IPS-18a (cell line): ENCODE results near the gene PRRX2.
"Not testable (repeated sequence)": the region's sequence is repeated elsewhere in the genome, so short reads cannot be mapped to it uniquely, and the experiment has no call there.

Experiments used
- H3K27ac ChIP-seq: one replicate; pipeline ENCODE4 v1.5.1; 2013; ENCODE audit warnings: low read length
- H3K27me3 ChIP-seq: one replicate; pipeline ENCODE4 v1.6.1; 2013; ENCODE audit warnings: mild to moderate bottlenecking, low read length; ENCODE audit not compliant: control insufficient read depth, insufficient read depth
- H3K36me3 ChIP-seq: one replicate; pipeline ENCODE4 v1.6.1; 2013; ENCODE audit warnings: low read depth, low read length; ENCODE audit not compliant: control insufficient read depth
- H3K4me1 ChIP-seq: one replicate; pipeline ENCODE4 v1.6.1; 2013; ENCODE audit warnings: low read depth, low read length; ENCODE audit not compliant: control insufficient read depth
- H3K4me3 ChIP-seq: one replicate; pipeline ENCODE4 v1.5.1; 2013; ENCODE audit warnings: low read length
- H3K9ac ChIP-seq: one replicate; pipeline ENCODE4 v1.6.1; 2013; ENCODE audit warnings: mild to moderate bottlenecking, low read length, moderate library complexity
- H3K9me3 ChIP-seq: one replicate; pipeline ENCODE4 v1.6.1; 2013; ENCODE audit warnings: low read depth, low read length; ENCODE audit not compliant: control insufficient read depth

Gene PRRX2

DNA sequence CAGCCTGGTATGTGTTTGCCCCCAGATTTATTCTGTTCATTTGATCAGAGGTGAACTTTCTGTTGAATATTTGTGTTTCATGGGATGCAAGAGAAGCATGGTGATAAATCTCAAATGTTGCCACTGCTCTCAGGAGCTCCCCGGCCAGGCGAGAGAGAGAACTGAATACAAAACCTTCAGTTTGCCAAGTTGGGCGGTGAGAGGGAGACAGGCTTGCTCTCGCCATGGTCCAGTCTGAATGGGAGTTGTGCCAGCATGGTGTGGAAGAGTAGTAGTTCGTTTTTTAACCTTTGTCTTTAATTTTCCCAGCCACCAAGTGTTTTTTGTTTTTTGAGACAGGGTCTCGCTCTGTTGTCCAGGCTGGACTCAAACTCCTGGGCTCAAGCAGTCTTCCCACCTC is 36.7 kb upstream of the PRRX2 start:
- peaks cover 8% of the 10 kb centered on the region for H3K4me1 ChIP-seq
- no peak overlapping the region for H3K4me3 ChIP-seq
- no peak overlapping the region for H3K27ac ChIP-seq
- H3K9ac ChIP-seq, result no peak overlapping the region
- H3K27me3 ChIP-seq, result no peaks in the 10 kb centered on the region
- peaks cover 17% of the 10 kb centered on the region for H3K36me3 ChIP-seq
- H3K9me3 ChIP-seq, result no peaks in the 10 kb centered on the region

DNA sequence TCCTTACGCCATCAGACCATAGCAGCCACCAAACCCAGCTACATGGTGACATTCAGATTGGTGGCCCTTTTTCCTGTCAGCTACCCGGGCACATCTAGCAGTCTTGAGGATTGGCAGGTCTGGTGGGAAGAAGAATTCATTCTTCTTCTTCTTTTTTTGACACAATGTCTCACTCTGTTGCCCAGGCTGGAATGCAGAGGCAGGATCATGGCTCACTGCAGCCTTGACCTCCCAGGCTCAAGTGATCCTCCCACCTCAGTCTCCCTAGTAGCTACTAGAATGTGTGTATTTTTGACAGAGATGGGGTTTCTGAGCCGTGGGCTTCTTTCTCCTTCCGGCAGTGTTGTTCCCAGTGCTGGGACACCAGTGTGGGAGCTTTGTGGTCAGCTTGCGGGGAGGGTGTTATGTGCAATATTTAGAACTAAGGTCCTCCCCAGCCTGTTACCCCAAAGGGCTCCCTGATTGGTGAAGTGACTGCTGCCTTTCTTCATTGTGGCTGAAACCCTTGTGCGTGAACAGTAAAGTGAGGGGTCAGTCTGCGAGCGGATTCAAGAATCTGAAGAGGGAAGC is 36.1 kb upstream of the PRRX2 start:
- no peak overlapping the region for H3K27ac ChIP-seq

DNA sequence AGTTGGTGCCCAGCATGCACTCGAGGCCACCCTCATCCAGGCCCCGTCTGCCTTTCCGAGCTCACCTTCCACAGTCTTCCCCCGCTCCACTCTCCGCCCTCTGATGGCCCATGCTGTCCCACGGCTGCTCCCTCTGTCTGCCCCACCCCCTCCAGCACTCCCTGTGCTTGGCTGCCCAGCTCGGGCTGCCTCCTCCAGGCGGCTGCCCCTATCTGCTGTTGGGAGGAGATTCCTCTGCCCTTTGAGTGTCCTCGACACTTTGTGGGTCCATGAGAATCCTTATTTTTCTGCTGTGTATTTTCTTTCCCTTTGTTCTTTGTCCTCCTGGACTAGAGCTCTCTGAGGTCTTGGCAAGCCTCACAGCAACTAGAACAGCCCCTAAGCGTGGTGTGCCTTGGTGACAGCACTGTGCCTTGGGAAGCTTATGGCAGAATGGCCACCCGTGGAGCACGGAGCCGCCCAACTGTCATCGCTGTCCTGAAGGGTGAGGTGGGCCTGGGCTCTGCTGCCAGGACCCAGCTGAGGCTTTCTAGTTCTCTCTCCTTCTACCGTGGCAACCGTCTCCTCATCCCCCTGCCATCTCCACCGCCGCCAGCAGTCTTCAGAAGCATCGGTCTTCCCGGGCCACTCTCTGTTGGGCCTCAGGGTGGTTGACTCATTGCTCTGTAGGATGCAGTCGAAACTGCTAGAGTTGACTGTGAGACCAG is 34.3 kb upstream of the PRRX2 start:
- no peak overlapping the region for H3K9ac ChIP-seq
- no peak overlapping the region for H3K4me3 ChIP-seq
- H3K27me3 ChIP-seq, result no peaks in the 10 kb centered on the region
- no peak overlapping the region for H3K27ac ChIP-seq
- H3K9me3 ChIP-seq, result no peaks in the 10 kb centered on the region
- peaks cover 8% of the 10 kb centered on the region for H3K4me1 ChIP-seq
- H3K36me3 ChIP-seq, result peaks cover 34% of the 10 kb centered on the region

More for the DNA sequence above, 36.1 kb upstream of the PRRX2 start:
- Histone ChIP-seq H3K27me3 (no peaks in the 10 kb centered on the region), H3K9ac (no peak overlapping the region), H3K4me1 (peaks cover 8% of the 10 kb centered on the region), H3K4me3 (no peak overlapping the region), H3K9me3 (no peaks in the 10 kb centered on the region), H3K36me3 (peaks cover 21% of the 10 kb centered on the region)

DNA sequence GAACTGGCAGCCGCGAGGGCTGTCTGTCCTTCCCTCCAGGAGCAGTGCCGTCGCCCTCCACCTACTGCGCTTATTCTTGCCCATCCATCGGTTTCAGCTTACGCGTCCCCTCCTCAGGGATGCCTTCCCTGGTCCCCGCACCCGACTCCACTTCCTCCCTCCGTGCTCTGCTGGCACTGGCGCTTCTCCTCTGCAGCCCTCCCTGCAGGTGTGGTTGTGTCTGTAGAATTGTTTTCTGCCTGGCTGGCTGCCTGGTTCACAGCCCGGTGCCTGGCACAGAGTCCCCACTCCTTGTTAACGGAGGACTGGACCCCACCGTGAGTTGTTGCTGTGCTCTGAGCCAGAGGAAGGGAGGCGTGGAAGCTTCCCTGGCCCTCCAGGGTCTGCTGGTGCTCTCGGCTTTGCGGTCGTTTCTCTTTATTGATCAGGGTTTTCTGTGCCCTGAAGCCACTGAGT is 33.7 kb upstream of the PRRX2 start:
- H3K27me3 ChIP-seq, result no peaks in the 10 kb centered on the region
- H3K36me3 ChIP-seq, result peaks cover 34% of the 10 kb centered on the region
- H3K27ac ChIP-seq, result no peak overlapping the region
- peaks cover 7% of the 10 kb centered on the region for H3K4me1 ChIP-seq
- H3K9me3 ChIP-seq, result no peaks in the 10 kb centered on the region
- no peak overlapping the region for H3K4me3 ChIP-seq
- H3K9ac ChIP-seq, result no peak overlapping the region

DNA sequence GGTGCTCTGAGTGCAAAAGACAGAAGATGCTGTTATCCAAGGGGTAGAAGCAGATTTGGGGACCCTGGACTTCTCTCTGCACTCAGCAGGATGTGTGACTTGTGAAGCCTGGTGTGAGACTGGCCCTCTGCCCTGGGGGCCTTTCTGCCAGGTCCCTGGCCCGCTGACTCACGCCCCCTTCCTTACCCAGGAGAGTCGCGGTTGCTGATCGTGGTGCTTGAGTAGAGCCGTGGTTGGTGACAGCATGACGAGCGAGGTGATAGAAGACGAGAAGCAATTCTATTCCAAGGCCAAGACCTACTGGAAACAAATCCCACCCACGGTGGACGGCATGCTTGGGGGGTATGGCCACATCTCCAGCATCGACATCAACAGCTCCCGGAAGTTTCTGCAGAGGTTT is 33.0 kb upstream of the PRRX2 start:
- Histone ChIP-seq H3K36me3 (peaks cover 37% of the 10 kb centered on the region), H3K4me3 (no peak overlapping the region), H3K27ac (no peak overlapping the region), H3K4me1 (no peaks in the 10 kb centered on the region), H3K27me3 (no peaks in the 10 kb centered on the region), H3K9ac (no peak overlapping the region), H3K9me3 (no peaks in the 10 kb centered on the region)

DNA sequence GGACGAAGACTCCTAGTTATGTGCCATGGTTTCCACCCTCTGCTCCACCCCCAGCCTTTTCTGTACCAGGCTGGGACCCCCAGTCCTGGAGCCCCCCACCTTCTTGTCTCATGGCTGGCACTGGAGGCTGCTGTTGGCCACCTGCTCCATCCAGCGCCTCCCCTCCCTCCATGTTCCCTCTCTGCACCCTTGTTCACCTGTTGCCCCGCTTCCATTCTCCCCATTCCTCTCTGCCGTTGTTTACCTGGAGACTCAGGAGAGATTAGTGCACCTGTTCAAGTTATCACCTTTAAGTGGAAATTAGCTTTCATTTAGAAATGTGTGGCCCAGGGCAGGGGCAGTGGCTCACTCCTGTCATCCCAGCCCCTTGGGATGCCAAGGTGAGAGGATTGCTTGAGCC is 32.2 kb upstream of the PRRX2 start:
- Histone ChIP-seq H3K36me3 (peaks cover 44% of the 10 kb centered on the region), H3K9ac (no peak overlapping the region), H3K27me3 (no peaks in the 10 kb centered on the region)

DNA sequence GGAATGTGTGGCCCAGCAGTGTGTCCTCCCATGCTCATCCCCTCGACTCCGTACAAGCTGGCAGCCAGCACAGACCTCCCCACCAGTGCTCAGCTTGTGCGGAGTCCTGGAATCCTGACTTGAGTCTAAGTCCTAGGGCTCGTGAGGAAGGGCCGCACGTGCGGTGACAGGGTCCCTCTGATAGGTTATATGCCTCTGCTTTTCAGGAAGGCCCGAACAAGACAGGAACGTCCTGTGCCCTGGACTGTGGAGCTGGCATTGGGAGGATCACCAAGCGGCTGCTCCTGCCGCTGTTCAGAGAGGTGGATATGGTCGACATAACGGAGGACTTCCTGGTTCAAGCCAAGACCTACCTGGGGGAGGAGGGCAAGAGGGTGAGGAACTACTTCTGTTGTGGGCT is 31.6 kb upstream of the PRRX2 start:
- Histone ChIP-seq H3K4me1 (no peaks in the 10 kb centered on the region), H3K36me3 (peaks cover 46% of the 10 kb centered on the region), H3K4me3 (no peak overlapping the region), H3K27ac (no peak overlapping the region), H3K9ac (no peak overlapping the region), H3K9me3 (no peaks in the 10 kb centered on the region), H3K27me3 (no peaks in the 10 kb centered on the region)

More for the DNA sequence above, 32.2 kb upstream of the PRRX2 start:
- no peak overlapping the region for H3K4me3 ChIP-seq
- H3K9me3 ChIP-seq, result no peaks in the 10 kb centered on the region
- no peak overlapping the region for H3K27ac ChIP-seq
- no peaks in the 10 kb centered on the region for H3K4me1 ChIP-seq

DNA sequence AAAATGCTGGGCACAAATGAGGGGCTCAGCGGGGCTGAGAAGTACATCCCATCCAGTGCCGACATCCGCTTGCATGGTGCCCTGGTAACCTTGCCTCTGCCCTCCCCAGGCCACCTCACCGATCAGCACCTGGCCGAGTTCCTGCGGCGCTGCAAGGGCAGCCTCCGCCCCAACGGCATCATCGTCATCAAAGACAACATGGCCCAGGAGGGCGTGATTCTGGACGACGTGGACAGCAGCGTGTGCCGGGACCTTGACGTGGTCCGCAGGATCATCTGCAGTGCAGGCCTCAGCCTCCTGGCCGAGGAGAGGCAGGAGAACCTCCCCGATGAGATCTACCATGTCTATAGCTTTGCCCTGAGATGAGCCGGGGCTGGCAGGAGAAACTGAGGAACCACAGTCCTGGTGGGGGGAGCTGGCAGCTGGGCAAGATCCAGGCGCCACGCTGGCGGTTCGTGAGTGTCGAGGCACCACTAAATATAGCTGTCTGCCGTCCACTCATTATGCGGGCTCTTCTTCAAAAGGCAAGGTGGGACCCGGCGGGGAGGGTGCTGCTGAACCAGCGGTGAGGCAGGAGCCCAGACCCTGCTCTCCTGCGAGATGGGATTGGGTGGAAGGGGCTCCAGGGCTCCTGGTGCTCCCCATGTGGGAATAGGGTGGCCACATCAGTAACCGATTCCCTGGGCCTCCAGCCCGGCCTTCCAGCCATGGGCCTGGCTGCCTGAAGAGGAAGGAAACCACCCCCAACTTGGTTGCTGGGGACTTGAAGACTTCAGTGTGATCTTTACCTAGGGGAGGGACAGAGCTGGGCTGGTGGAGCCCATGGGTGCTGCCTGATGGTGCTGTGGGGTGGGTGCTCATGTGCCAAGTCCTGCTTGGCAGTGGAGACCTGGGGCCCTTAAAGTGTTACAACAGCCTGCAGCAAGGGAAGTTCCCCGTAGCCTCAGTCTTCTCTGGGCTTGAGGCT is 30.1 kb upstream of the PRRX2 start:
- Histone ChIP-seq H3K9me3 (no peaks in the 10 kb centered on the region), H3K9ac (no peak overlapping the region), H3K4me1 (no peaks in the 10 kb centered on the region), H3K27ac (no peak overlapping the region), H3K4me3 (no peak overlapping the region), H3K27me3 (no peaks in the 10 kb centered on the region), H3K36me3 (peaks cover 48% of the 10 kb centered on the region)

DNA sequence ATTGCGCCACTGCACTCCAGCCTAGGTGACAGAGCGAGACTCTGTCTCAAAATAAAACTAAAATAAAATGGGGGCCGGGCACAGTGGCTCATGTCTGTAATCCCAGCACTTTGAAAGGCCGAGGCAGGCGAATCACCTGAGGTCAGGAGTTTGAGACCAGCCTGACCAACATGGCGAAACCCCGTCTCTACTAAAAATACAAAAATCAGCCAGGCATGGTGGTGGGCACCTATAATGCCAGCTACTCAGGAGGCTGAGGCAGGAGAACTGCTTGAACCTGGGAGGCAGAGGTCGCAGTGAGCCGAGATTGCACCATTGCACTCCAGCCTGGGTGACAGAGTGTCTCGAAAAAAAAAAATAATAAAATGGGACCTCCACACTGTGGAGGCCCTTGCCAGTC is 29.1 kb upstream of the PRRX2 start:
- not testable (repeated sequence) for H3K27ac ChIP-seq, H3K9me3 ChIP-seq, H3K4me1 ChIP-seq, H3K9ac ChIP-seq, H3K27me3 ChIP-seq, H3K4me3 ChIP-seq
- H3K36me3 ChIP-seq, result peaks cover 48% of the 10 kb centered on the region

DNA sequence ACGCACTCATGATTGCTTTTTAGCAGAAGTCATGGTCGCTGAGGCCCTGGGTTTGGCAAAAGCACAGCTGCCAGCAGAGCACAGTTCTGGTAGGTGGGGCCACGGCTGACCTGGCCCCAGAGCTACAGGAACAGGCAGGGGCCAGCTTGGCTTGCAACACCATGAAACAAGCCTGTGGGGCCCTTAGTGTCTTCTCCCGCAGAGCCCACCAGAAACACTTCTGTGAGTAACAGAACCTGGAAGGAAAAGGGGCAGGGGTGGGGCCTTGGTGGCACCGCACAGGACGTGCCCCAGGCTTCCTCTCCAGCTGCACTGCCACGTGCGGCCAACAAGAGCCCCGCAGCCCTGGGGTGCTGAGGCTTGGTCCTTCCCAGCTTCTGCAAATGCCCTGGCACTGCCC is 28.3 kb upstream of the PRRX2 start:
- Histone ChIP-seq H3K27ac (no peak overlapping the region), H3K36me3 (peaks cover 48% of the 10 kb centered on the region), H3K4me3 (no peak overlapping the region), H3K27me3 (no peaks in the 10 kb centered on the region), H3K9ac (no peak overlapping the region), H3K9me3 (no peaks in the 10 kb centered on the region), H3K4me1 (no peaks in the 10 kb centered on the region)

DNA sequence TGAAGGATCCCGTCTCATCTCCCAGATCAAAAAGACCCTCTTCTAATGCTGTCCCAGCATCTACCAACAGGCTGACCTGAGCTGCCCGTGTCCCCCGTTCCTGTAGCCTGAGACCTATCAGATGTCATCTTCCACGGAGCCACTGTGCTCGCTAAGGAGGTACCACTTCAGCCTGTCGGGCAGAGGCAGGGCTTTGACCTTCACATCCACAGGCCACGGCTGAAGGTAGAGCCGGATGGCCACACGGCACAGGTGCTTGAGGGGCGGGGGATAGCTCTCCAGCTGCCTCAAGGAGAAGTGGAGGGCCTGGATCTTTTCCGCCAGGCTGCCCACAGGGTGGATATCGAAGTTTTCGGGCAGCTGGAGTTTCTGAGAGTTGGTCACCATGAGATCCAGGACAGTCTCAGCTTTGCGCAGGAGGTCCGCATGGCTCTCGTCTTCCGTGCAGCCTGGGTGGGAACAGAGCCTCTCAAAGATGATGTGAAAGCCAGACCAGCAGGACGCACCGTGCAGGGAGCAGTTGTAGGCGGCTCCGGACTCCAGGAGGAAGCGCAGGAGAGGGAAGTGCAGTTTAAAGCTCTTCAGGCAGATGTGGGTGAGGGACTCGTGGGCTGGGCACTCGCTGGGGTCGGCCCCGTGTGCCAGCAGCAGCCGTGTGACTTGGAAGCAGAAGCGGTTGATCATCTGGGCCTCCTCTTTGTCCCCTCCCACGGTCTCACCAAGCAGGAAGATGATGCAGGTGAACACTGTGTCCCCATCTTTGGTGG is 27.6 kb upstream of the PRRX2 start:
- H3K4me3 ChIP-seq, result no peak overlapping the region
- no peak overlapping the region for H3K27ac ChIP-seq
- no peak overlapping the region for H3K9ac ChIP-seq
- H3K4me1 ChIP-seq, result no peaks in the 10 kb centered on the region
- no peaks in the 10 kb centered on the region for H3K27me3 ChIP-seq
- H3K9me3 ChIP-seq, result no peaks in the 10 kb centered on the region
- peaks cover 40% of the 10 kb centered on the region for H3K36me3 ChIP-seq
